Nephron (organoid): ENCODE measurements around the gene SLC25A19.

Source experiments
- H3K27ac Mint-ChIP-seq, 3 experiments: 2 replicates each; pipeline ENCODE4 v1.8.0; 2020; ENCODE audit warnings: mixed read lengths in 3 of 3, mild to moderate bottlenecking in 2 of 3, moderate library complexity in 1 of 3
- H3K27me3 Mint-ChIP-seq: 2 replicates; pipeline ENCODE4 v1.8.0; 2021; ENCODE audit warnings: low read depth, mild to moderate bottlenecking, moderate library complexity, mixed read lengths
- H3K36me3 Mint-ChIP-seq: 2 replicates; pipeline ENCODE4 v1.8.0; 2020; ENCODE audit warnings: low read depth, mixed read lengths
- H3K4me1 Mint-ChIP-seq: 2 replicates; pipeline ENCODE4 v1.8.0; 2020; ENCODE audit warnings: mixed read lengths
- H3K4me3 Mint-ChIP-seq, 3 experiments: 2 replicates each; pipeline ENCODE4 v1.8.0; 2020; ENCODE audit warnings: mild to moderate bottlenecking in 3 of 3, mixed read lengths in 3 of 3, moderate library complexity in 2 of 3
- H3K9me3 Mint-ChIP-seq: 2 replicates; pipeline ENCODE4 v1.8.0; 2020; ENCODE audit warnings: mixed read lengths
- TF ChIP-seq, protein P1 (sequence below), 3 experiments: fragments of 200-600 bp; sonication (generic); IDR thresholded peaks; one replicate each; pipeline ENCODE4 v1.5.0; 2021; ENCODE audit warnings: antibody characterized with exemption in 3 of 3; ENCODE audit not compliant: unreplicated experiment in 3 of 3

Gene SLC25A19

DNA sequence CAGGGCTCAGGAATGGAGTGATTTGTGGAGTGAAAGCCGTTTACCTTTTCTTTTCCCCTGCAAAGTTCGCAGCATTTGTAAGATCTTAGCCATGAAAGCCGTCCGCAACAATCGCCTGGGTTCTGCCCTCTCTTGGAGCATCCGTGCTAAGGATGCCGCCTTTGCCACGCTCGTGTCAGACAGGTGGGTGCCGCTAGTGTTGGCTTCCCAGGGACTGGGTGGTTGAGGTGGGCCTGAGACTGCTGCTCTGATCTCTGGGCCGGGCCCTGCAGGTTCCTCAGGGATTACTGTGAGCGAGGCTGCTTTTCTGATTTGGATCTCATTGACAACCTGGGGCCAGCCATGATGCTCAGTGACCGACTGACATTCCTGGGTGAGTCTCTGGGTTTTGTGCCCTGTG, 56.4 kb downstream of the SLC25A19 start:
- H3K4me3 Mint-ChIP-seq, result no peak overlapping the region
- TF ChIP-seq, protein P1, sequence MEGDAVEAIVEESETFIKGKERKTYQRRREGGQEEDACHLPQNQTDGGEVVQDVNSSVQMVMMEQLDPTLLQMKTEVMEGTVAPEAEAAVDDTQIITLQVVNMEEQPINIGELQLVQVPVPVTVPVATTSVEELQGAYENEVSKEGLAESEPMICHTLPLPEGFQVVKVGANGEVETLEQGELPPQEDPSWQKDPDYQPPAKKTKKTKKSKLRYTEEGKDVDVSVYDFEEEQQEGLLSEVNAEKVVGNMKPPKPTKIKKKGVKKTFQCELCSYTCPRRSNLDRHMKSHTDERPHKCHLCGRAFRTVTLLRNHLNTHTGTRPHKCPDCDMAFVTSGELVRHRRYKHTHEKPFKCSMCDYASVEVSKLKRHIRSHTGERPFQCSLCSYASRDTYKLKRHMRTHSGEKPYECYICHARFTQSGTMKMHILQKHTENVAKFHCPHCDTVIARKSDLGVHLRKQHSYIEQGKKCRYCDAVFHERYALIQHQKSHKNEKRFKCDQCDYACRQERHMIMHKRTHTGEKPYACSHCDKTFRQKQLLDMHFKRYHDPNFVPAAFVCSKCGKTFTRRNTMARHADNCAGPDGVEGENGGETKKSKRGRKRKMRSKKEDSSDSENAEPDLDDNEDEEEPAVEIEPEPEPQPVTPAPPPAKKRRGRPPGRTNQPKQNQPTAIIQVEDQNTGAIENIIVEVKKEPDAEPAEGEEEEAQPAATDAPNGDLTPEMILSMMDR (IDR thresholded peaks at IDR 0.05; ENCODE audit: unreplicated experiment in 3 of 3), result no peak
- peaks cover 3% of the 10 kb centered on the region for H3K27me3 Mint-ChIP-seq
- no peaks in the 10 kb centered on the region for H3K4me1 Mint-ChIP-seq
- H3K27ac Mint-ChIP-seq, result no peak overlapping the region
- H3K36me3 Mint-ChIP-seq, result peaks cover 68% of the 10 kb centered on the region
- no peaks in the 10 kb centered on the region for H3K9me3 Mint-ChIP-seq

DNA sequence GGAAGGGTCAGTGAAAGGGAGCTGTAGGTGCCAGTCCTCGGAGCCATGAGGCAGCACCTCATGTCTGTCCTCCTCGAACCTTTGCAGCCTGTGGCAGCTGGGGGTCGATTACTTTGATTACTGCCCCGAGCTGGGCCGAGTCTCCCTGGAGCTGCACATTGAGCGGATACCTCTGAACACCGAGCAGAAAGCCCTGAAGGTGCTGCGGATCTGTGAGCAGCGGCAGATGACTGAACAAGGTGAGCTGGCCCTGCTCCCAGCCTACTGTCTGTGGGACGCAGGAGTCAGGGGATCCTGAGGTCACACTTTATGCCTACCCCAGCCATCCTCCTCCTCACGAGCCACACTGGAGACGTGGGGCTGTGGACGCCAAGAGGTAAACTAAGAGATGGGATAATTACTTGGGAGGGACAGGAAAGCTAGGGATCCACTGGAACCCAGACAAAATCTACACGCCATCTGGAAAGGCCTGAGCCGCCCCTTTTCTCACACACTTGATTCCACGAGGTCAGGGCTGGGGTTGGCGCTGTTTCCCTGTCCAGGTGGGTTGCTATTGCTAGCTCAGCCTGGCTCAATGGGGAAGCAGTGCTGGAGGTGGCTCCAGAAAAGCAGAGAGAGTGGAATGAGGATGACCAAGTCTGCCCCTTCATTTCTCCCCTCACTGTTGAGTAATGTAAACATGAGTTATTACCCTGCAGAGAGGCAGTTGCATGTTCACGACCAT, 57.3 kb downstream of the SLC25A19 start:
- no peak overlapping the region for H3K27ac Mint-ChIP-seq
- TF ChIP-seq, protein P1 (IDR thresholded peaks at IDR 0.05; ENCODE audit: unreplicated experiment in 3 of 3), result no peak
- no peak overlapping the region for H3K4me3 Mint-ChIP-seq
- H3K9me3 Mint-ChIP-seq, result no peaks in the 10 kb centered on the region
- H3K36me3 Mint-ChIP-seq, result peaks cover 65% of the 10 kb centered on the region
- peaks cover 3% of the 10 kb centered on the region for H3K27me3 Mint-ChIP-seq
- H3K4me1 Mint-ChIP-seq, result no peaks in the 10 kb centered on the region

DNA sequence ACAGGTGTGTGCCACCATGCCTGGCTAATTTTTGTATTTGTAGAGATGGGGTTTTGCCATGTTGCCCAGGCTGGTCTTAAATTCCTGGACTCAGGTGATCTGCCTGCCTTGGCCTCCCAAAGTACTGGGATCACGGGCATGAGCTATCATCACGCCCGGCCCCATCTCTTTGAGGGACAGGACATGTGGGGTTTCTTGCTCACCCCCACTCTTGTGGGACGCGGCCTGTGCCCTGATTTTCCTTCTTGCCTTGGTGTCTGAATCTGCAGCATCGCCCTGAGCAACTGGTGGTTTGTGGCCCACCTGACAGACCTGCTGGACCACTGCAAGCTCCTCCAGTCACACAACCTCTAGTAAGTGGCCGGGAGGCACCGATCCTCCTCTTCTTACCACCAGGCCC, 58.2 kb downstream of the SLC25A19 start:
- TF ChIP-seq, protein P1 (IDR thresholded peaks at IDR 0.05; ENCODE audit: unreplicated experiment in 3 of 3), result no peak
- Mint-ChIP-seq H3K27ac (no peak overlapping the region), H3K4me1 (no peaks in the 10 kb centered on the region), H3K36me3 (peaks cover 64% of the 10 kb centered on the region), H3K27me3 (peaks cover 3% of the 10 kb centered on the region), H3K9me3 (no peaks in the 10 kb centered on the region), H3K4me3 (no peak overlapping the region)

DNA sequence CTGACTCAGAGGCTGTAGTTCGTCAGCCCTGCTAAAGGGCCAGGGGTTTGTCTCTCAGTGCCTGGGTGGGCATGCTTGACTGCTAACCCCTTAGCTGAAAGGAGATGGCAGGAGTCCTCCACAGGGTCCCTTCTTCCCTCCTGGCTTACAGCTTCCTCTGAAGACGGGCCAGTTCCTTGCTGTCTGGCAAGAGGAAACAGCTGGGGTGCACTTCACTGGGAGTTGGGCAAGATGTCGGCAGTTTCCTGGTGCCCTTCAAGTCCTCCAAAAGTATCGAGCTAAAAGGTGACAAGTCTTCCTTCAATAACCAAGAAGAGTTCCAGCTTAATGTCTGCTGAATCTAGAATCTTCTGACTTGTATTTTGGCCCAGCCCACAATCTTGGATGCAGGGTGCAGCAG, 60.4 kb downstream of the SLC25A19 start:
- Mint-ChIP-seq H3K4me3 (no peak overlapping the region), H3K9me3 (no peaks in the 10 kb centered on the region), H3K27me3 (peaks cover 2% of the 10 kb centered on the region), H3K36me3 (peaks cover 69% of the 10 kb centered on the region), H3K4me1 (no peaks in the 10 kb centered on the region), H3K27ac (no peak overlapping the region)
- TF ChIP-seq, protein P1 (IDR thresholded peaks at IDR 0.05; ENCODE audit: unreplicated experiment in 3 of 3), result no peak

DNA sequence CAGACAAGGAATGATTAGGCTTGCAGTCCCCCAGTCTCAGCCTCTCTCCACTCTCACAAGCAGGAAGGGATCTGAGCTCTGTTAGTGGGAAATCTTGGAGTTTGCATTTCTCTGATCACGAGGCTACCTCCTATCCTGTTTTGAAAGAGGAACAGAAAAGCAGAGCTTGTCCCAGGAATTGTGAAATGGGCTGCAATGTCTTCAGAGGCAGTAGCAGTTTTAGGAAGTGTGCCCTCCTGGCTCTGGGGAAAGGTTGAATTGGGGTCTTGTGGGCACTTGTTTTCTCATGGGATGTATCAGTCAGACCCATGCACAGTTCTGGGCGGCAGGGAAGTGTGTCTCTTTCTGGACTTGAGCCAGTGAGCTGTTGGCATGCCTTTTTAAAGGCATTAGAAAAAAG, 60.9 kb downstream of the SLC25A19 start:
- Mint-ChIP-seq H3K27me3 (no peaks in the 10 kb centered on the region), H3K4me1 (no peaks in the 10 kb centered on the region), H3K27ac (no peak overlapping the region), H3K36me3 (peaks cover 72% of the 10 kb centered on the region), H3K9me3 (no peaks in the 10 kb centered on the region), H3K4me3 (no peak overlapping the region)
- TF ChIP-seq, protein P1 (IDR thresholded peaks at IDR 0.05; ENCODE audit: unreplicated experiment in 3 of 3), result no peak

DNA sequence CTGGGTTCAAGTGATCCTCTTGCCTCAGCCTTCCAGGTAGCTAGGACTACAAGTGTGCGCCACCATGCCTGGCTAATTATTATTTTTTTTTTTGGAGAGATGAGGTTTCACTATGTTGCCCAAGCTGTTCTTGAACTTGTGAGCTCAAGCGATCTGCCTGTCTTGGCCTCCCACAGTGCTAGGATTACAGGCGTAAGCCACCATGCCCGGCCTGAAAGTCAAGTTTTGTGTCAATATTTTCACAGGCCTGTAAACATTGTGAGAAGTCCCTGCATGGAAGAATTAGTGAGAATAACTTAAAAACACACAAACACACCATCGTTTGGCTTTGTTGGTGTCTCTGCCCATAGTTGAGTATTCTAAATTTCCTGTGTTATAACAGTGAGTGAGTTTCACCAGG, 61.5 kb downstream of the SLC25A19 start:
- TF ChIP-seq, protein P1 (IDR thresholded peaks at IDR 0.05; ENCODE audit: unreplicated experiment in 3 of 3), result no peak
- Mint-ChIP-seq H3K4me1 (no peaks in the 10 kb centered on the region), H3K4me3 (no peak overlapping the region), H3K9me3 (no peaks in the 10 kb centered on the region), H3K27ac (no peak overlapping the region), H3K27me3 (no peaks in the 10 kb centered on the region), H3K36me3 (peaks cover 71% of the 10 kb centered on the region)
